Panc1 (cell line): ENCODE results near the gene SYTL5.

Experiments
- CTCF ChIP-seq: fragments of 450-650 bp; IDR thresholded peaks from 2 replicates; pipeline ENCODE4 v1.5.1; 2017; ENCODE audit warnings: mild to moderate bottlenecking
- POLR2AphosphoS5 ChIP-seq: IDR thresholded peaks from 2 replicates; pipeline ENCODE4 v1.6.1; 2012; ENCODE audit warnings: mild to moderate bottlenecking, low read depth, low read length, moderate library complexity
- REST ChIP-seq, 2 experiments: IDR thresholded peaks; 2 replicates each; pipeline ENCODE4 v1.6.1; 2011 to 2012; ENCODE audit warnings: low read depth in 2 of 2, control low read depth in 1 of 2, low read length in 1 of 2, mild to moderate bottlenecking in 1 of 2, moderate library complexity in 1 of 2; ENCODE audit not compliant: insufficient read depth in 1 of 2
- SIN3A ChIP-seq: IDR thresholded peaks from 2 replicates; pipeline ENCODE4 v1.6.1; 2012; ENCODE audit warnings: low read depth, mild to moderate bottlenecking, low read length, moderate library complexity, borderline replicate concordance; ENCODE audit not compliant: insufficient read depth

GRCh38 chrX:38006778-38007177 is 425 bp downstream of the SYTL5 start:
- TF ChIP-seq SIN3A (no peak), CTCF (no peak), POLR2AphosphoS5 (no peak), REST (IDR thresholded peaks at IDR 0.05; ENCODE audit: insufficient read depth in 1 of 2, low read depth in 2 of 2, low read length in 1 of 2) (no peak)
